GM13977 (cell line): ENCODE data around the gene LDHB.
"Not testable (repeated sequence)": the region's sequence is repeated elsewhere in the genome, so short reads cannot be mapped to it uniquely, and the experiment has no call there.

Source experiments
- DNase-seq: peaks from one replicate; pipeline ENCODE4 v3.0.0; 2012; ENCODE audit warnings: low spot score
- in situ Hi-C: fragments of 300-500 bp; cut with MboI; formaldehyde crosslinking; loops from one replicate; pipeline ENCODE4 v1.12.0; 2022; ENCODE audit warnings: low sequenced_read_pairs, low pct_unique_long_range_greater_than_20kb, mixed read lengths, inconsistent platforms; ENCODE audit not compliant: unreplicated experiment
- TF ChIP-seq, protein P1 (sequence below): IDR thresholded peaks from 2 replicates; pipeline ENCODE4 v1.5.1; 2012; ENCODE audit warnings: mild to moderate bottlenecking, control low read depth; ENCODE audit not compliant: insufficient read depth; ENCODE audit errors: extremely low read depth, missing control alignments

LDHB gene

DNA sequence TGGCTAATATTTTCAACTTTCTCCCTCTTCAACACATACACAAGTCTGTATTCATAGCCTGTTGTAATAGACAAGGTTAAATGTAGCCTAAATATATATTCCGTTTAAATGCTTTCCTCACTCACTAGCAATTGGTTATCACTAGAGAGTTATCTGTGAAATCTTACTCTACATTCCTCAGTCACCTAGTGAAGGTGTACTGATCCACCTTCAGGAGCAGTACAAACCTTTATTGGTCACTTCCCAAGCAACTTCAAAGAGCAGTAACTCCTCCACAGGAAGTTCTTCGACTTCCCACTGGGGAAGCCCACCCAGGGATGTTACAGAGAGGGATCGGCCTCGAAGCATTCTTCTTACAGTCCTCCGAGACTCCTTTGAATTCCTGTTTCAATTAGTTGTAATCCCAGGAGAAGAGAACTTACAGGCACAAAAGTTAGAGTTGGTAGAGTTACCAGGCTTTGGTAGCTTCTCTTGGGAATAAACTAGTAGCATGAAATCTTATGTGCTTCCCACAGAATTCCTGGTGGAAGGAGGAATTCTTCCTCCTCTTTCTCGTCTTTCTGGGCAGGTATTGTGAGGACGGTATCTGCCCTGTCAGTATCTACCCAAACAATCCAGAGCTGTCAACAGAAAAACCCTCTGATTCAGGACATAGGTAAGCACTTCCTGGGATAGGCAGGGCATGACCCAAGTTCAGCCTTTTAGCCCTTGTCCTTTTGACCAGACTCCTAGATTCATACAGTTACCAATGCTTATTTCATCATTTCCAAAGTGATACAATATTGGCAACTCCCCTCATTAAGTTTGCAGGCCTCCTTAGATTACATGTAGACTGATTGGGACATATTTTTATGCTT, 53.2 kb downstream of the LDHB start, which contains the start of gene GYS2:
GYS2 (minus strand) TSS at position 603 of the 857 bp plus-strand sequence; CDS start at position 348, 255 bp downstream.
- TF ChIP-seq, protein P1, sequence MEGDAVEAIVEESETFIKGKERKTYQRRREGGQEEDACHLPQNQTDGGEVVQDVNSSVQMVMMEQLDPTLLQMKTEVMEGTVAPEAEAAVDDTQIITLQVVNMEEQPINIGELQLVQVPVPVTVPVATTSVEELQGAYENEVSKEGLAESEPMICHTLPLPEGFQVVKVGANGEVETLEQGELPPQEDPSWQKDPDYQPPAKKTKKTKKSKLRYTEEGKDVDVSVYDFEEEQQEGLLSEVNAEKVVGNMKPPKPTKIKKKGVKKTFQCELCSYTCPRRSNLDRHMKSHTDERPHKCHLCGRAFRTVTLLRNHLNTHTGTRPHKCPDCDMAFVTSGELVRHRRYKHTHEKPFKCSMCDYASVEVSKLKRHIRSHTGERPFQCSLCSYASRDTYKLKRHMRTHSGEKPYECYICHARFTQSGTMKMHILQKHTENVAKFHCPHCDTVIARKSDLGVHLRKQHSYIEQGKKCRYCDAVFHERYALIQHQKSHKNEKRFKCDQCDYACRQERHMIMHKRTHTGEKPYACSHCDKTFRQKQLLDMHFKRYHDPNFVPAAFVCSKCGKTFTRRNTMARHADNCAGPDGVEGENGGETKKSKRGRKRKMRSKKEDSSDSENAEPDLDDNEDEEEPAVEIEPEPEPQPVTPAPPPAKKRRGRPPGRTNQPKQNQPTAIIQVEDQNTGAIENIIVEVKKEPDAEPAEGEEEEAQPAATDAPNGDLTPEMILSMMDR: no peak
- no peak for DNase-seq
- in situ Hi-C loops: no loop called here

- DNase-seq: no peak
- in situ Hi-C loops: no loop called here
- TF ChIP-seq, protein P1: no peak
These were observed 54.9 kb downstream of the LDHB start for GRCh38 chr12:21602774-21603173.

DNA sequence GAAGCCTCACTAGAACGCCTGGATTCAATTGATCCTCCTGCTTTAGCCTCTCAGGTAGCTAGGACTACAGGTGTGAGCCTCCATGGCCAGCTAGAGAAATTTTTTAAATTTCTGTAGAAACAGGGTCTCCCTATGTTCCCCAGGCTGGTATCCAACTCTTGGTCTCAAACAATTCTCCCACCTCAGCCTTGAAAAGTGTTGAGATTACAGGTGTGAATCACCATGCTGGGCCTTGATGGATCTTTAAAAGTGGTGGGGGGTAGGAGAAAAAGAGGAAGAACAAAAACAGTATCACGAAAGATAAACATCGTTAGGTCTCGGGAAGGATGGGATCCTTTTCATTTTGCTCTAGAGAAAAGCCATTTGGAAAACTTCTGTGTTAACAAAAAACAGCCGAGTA, 57.4 kb downstream of the LDHB start:
- DNase-seq: no peak
- TF ChIP-seq, protein P1: no peak
- in situ Hi-C loops: no loop called here

DNA sequence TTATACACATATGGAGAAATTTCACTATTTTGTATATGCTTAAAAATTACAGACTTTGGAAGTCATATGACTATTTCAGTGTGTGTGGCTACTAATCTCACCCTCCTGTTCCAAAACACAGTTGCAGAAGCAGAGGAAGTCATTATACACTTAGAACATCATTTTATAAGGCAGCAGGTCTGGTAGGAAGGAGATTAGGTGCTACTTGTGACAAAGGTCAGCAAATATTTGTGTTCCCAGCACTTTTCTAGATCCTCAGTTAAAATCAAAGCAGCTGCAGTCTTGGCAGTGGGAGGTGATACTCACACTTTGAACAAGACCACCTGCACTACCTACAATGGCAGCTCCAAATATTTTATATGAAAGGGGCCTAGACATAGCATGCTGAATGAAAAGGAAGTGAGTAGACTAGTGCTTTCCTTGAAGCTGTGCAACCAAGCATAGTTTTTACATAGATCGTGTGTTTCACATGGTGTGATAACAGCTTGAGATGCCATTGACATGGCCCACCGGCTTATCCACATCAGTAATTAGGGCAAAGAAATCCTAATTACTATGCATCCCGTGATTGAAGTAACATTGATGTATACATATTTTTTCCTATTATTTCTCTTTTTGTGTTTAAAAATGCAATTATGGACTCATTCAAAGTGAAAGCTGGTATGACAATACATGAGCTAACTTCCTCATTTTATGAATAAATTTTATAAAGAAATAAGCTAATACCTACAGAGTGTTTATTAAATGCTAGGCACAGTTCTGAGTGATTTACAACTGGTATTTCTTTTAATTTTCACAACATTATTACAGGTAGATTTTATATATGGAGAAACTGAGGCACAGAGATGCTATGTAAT, 58.3 kb downstream of the LDHB start:
- TF ChIP-seq, protein P1: no peak
- no peak for DNase-seq
- in situ Hi-C loops: no loop called here

- in situ Hi-C loops: no loop called here
- DNase-seq: no peak
- TF ChIP-seq, protein P1: no peak
These were observed 59.0 kb downstream of the LDHB start for GRCh38 chr12:21598651-21599050.

DNA sequence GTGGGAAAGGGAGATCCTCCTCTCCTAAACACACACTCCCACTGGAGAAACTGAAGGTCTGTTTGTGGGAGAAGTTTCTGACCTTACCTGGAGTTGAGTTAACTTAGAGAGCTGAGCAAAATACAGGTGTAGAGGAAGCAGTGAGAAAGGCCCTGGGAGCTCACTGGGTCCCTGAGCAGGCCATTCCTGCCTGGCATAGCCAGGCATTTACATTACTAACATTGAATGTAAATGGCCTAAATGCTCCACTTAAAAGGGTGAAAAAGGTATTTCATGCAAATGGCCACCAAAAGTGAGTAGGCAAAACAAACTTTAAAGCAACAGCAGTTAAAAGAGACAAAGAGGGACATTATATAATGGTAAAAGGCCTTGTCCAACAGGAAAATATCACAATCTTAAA, 62.3 kb downstream of the LDHB start:
- in situ Hi-C loops, DNase-seq: not testable (repeated sequence)
